ENCODE data around the gene MAML3.

DNA sequence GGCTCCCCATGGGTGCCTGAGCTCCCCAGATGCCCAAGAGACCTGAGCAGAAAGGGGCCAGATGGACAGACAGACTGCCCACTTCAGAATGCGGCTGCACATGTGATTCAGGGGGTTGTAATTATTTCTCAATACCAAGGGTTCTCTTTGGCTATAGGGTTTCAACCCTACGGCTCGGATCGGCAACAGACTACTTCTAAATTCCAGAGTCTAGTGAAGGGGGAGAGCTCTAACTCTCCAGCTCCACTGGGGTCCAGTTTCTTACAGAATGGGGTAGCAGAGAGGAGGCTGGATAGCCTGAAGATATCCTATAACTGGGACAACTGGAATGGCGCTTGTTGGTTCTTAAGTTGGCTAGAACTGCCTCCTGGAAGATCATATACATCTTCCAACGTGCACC, 352.1 kb downstream of the MAML3 start:
- TF ChIP-seq, protein P1, sequence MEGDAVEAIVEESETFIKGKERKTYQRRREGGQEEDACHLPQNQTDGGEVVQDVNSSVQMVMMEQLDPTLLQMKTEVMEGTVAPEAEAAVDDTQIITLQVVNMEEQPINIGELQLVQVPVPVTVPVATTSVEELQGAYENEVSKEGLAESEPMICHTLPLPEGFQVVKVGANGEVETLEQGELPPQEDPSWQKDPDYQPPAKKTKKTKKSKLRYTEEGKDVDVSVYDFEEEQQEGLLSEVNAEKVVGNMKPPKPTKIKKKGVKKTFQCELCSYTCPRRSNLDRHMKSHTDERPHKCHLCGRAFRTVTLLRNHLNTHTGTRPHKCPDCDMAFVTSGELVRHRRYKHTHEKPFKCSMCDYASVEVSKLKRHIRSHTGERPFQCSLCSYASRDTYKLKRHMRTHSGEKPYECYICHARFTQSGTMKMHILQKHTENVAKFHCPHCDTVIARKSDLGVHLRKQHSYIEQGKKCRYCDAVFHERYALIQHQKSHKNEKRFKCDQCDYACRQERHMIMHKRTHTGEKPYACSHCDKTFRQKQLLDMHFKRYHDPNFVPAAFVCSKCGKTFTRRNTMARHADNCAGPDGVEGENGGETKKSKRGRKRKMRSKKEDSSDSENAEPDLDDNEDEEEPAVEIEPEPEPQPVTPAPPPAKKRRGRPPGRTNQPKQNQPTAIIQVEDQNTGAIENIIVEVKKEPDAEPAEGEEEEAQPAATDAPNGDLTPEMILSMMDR (IDR thresholded peaks at IDR 0.05) = no peak
- TF ChIP-seq POLR2A (IDR thresholded peaks at IDR 0.05) = no peak

Data from suprapubic skin (tissue), 3 donors.